H9 (cell line): ENCODE results near the gene RAB11B. TPM values are rescaled to one million over a fixed set of nuclear protein-coding genes. Genes with fewer than 3 reads are reported as not detected.

Experiments used
- DNase-seq: peaks from one replicate; pipeline ENCODE4 v3.0.0-alpha.2; 2017
- H2AFZ ChIP-seq: one replicate; pipeline ENCODE4 v1.6.1; 2013; ENCODE audit warnings: mild to moderate bottlenecking, low read length, control low read depth, moderate library complexity
- H2AK5ac ChIP-seq: 2 replicates; pipeline ENCODE4 v1.6.1; 2013; ENCODE audit warnings: low read length, control low read depth, mixed read lengths; ENCODE audit not compliant: insufficient read length
- H2BK120ac ChIP-seq: one replicate; pipeline ENCODE4 v1.6.1; 2013; ENCODE audit warnings: low read depth, mild to moderate bottlenecking, low read length, control low read depth, inconsistent platforms; ENCODE audit not compliant: poor library complexity, severe bottlenecking
- H2BK12ac ChIP-seq: 2 replicates; pipeline ENCODE4 v1.6.1; 2013; ENCODE audit warnings: low read length, control low read depth, mixed read lengths, low read depth; ENCODE audit not compliant: insufficient read length
- H2BK15ac ChIP-seq: 2 replicates; pipeline ENCODE4 v1.6.1; 2013; ENCODE audit warnings: low read depth, low read length, control low read depth
- H2BK20ac ChIP-seq: one replicate; pipeline ENCODE4 v1.6.1; 2013; ENCODE audit warnings: low read depth, mild to moderate bottlenecking, low read length, control low read depth, inconsistent platforms; ENCODE audit not compliant: poor library complexity, severe bottlenecking
- H2BK5ac ChIP-seq: 2 replicates; pipeline ENCODE4 v1.6.1; 2013; ENCODE audit warnings: low read length, control low read depth, mixed read lengths; ENCODE audit not compliant: insufficient read length
- H3K14ac ChIP-seq: 2 replicates; pipeline ENCODE4 v1.6.1; 2013; ENCODE audit warnings: low read length, control low read depth; ENCODE audit not compliant: insufficient read depth
- H3K18ac ChIP-seq: 2 replicates; pipeline ENCODE4 v1.6.1; 2013; ENCODE audit warnings: low read depth, mild to moderate bottlenecking, mixed read lengths, low read length, control low read depth; ENCODE audit not compliant: insufficient read length
- H3K23ac ChIP-seq: 2 replicates; pipeline ENCODE4 v1.6.1; 2013; ENCODE audit warnings: low read length, control low read depth, mixed read lengths, low read depth; ENCODE audit not compliant: insufficient read length
- H3K23me2 ChIP-seq: 2 replicates; pipeline ENCODE4 v1.6.1; 2013; ENCODE audit warnings: low read depth, mild to moderate bottlenecking, mixed read lengths, low read length, control low read depth; ENCODE audit not compliant: insufficient read length, poor library complexity, severe bottlenecking
- H3K27ac ChIP-seq: 2 replicates; pipeline ENCODE4 v1.5.1; 2013; ENCODE audit warnings: low read length, control low read depth, mixed read lengths, low read depth; ENCODE audit not compliant: insufficient read length
- H3K27me3 ChIP-seq: 2 replicates; pipeline ENCODE4 v1.6.1; 2013; ENCODE audit warnings: low read length, control low read depth, inconsistent platforms; ENCODE audit not compliant: insufficient read depth
- H3K4ac ChIP-seq: 2 replicates; pipeline ENCODE4 v1.6.1; 2013; ENCODE audit warnings: low read depth, mild to moderate bottlenecking, control low read depth, inconsistent platforms, low read length, moderate library complexity
- H3K4me1 ChIP-seq: 2 replicates; pipeline ENCODE4 v1.6.1; 2013; ENCODE audit warnings: low read length, control low read depth, inconsistent platforms; ENCODE audit not compliant: insufficient read depth
- H3K4me2 ChIP-seq: 2 replicates; pipeline ENCODE4 v1.6.1; 2013; ENCODE audit warnings: low read length, control low read depth, mixed read lengths; ENCODE audit not compliant: insufficient read length, insufficient read depth
- H3K56ac ChIP-seq: 2 replicates; pipeline ENCODE4 v1.6.1; 2013; ENCODE audit warnings: low read depth, mild to moderate bottlenecking, mixed read lengths, low read length, control low read depth; ENCODE audit not compliant: insufficient read length
- H3K79me1 ChIP-seq: 2 replicates; pipeline ENCODE4 v1.6.1; 2013; ENCODE audit warnings: low read depth, mild to moderate bottlenecking, moderate library complexity, low read length, control low read depth, inconsistent platforms; ENCODE audit not compliant: insufficient read depth, poor library complexity, severe bottlenecking
- H3K79me2 ChIP-seq: 2 replicates; pipeline ENCODE4 v1.6.1; 2013; ENCODE audit warnings: low read length, control low read depth, inconsistent platforms; ENCODE audit not compliant: insufficient read depth
- H3K9ac ChIP-seq: 2 replicates; pipeline ENCODE4 v1.6.1; 2013; ENCODE audit warnings: low read length, control low read depth, mixed read lengths; ENCODE audit not compliant: insufficient read length; ENCODE audit errors: extremely low read depth
- H3K9me3 ChIP-seq: one replicate; pipeline ENCODE4 v1.6.1; 2013; ENCODE audit warnings: low read depth, low read length, inconsistent platforms; ENCODE audit not compliant: control insufficient read depth
- H3T11ph ChIP-seq: one replicate; pipeline ENCODE4 v1.6.1; 2013; ENCODE audit warnings: mild to moderate bottlenecking, low read length, control low read depth, inconsistent platforms
- H4K20me1 ChIP-seq: one replicate; pipeline ENCODE4 v1.6.1; 2013; ENCODE audit not compliant: control insufficient read depth, insufficient read length, insufficient read depth
- H4K5ac ChIP-seq: 2 replicates; pipeline ENCODE4 v1.6.1; 2013; ENCODE audit warnings: low read depth, mild to moderate bottlenecking, mixed read lengths, low read length, control low read depth; ENCODE audit not compliant: insufficient read length
- H4K8ac ChIP-seq: replicated peaks from 2 replicates; pipeline ENCODE4 v1.6.1; 2013; ENCODE audit warnings: low read length, control low read depth, mixed read lengths, low read depth; ENCODE audit not compliant: insufficient read length
- H4K91ac ChIP-seq: 2 replicates; pipeline ENCODE4 v1.6.1; 2013; ENCODE audit warnings: low read depth, mild to moderate bottlenecking, moderate library complexity, mixed read lengths, low read length, control low read depth; ENCODE audit not compliant: insufficient read length
- H3K27ac Mint-ChIP-seq, 3 experiments: 2 replicates in 2 of 3; 3 replicates in 1 of 3; pipeline ENCODE4 v1.8.0; 2020 to 2021; ENCODE audit warnings: mixed read lengths in 3 of 3, mild to moderate bottlenecking in 1 of 3, moderate library complexity in 1 of 3
- H3K27me3 Mint-ChIP-seq: 2 replicates; pipeline ENCODE4 v1.8.0; 2021; ENCODE audit warnings: low read depth, mild to moderate bottlenecking, moderate library complexity, mixed read lengths
- H3K36me3 Mint-ChIP-seq, 3 experiments: 2 replicates in 2 of 3; 3 replicates in 1 of 3; pipeline ENCODE4 v1.8.0; 2020 to 2021; ENCODE audit warnings: low read depth in 3 of 3, mixed read lengths in 3 of 3; ENCODE audit not compliant: insufficient read depth in 1 of 3
- H3K4me1 Mint-ChIP-seq, 2 experiments: 2 replicates each; pipeline ENCODE4 v1.8.0; 2020; ENCODE audit warnings: mixed read lengths in 2 of 2
- H3K4me3 Mint-ChIP-seq, 2 experiments: 2 replicates in 1 of 2; 3 replicates in 1 of 2; pipeline ENCODE4 v1.8.0; 2020 to 2021; ENCODE audit warnings: mild to moderate bottlenecking in 2 of 2, mixed read lengths in 2 of 2, moderate library complexity in 1 of 2
- H3K9me3 Mint-ChIP-seq, 2 experiments: 2 replicates in 1 of 2; 3 replicates in 1 of 2; pipeline ENCODE4 v1.8.0; 2020; ENCODE audit warnings: mild to moderate bottlenecking in 2 of 2, mixed read lengths in 2 of 2, moderate library complexity in 1 of 2
- CTCF ChIP-seq: fragments of 200-600 bp; sonication (generic); conservative IDR thresholded peaks from 3 replicates; pipeline ENCODE4 v1.8.0; 2021; ENCODE audit warnings: antibody characterized with exemption, mild to moderate bottlenecking
- WGBS: extraction: QIAGEN DNeasy Blood & Tissue Kit; methylation state at CpG from one replicate; pipeline ENCODE4 v1.1.7; 2013; ENCODE audit warnings: missing lambda C conversion rate, low lambda C conversion rate, mixed read lengths; ENCODE audit not compliant: insufficient read length; ENCODE audit errors: extremely low coverage; 5-methylcytosine and 5-hydroxymethylcytosine counted together
- total RNA-seq: library from RNA; stranded (reverse); gene quantifications from 2 replicates; pipeline ENCODE4 v1.2.1, GENCODE V29; 2021

Gene RAB11B
- total RNA-seq, 1 experiment from 2014 or later: 106 TPM

- Histone ChIP-seq H3K9me3 (no peaks in the 10 kb centered on the region), H3K79me1 (no peaks in the 10 kb centered on the region), H2BK120ac (no peak overlapping the region), H2AFZ (no peak overlapping the region), H2BK12ac (no peak overlapping the region), H3K4ac (no peak overlapping the region), H2AK5ac (no peak overlapping the region), H4K8ac (no peak overlapping the region), H3K23me2 (no peaks in the 10 kb centered on the region), H3K18ac (no peak overlapping the region), H3K79me2 (peaks cover 14% of the 10 kb centered on the region; the same call in 1 of the 2 replicates), H3K4me1 (no peaks in the 10 kb centered on the region), H4K91ac (no peak overlapping the region), H3K27ac (no peak overlapping the region), H3K56ac (no peak overlapping the region), H2BK15ac (no peak overlapping the region), H2BK5ac (no peak overlapping the region), H3K23ac (no peak overlapping the region), H4K5ac (no peak overlapping the region), H3K4me2 (peak overlapping the region; percentile 60), H3K27me3 (no peaks in the 10 kb centered on the region), H2BK20ac (no peak overlapping the region), H4K20me1 (no peaks in the 10 kb centered on the region), H3T11ph (no peak overlapping the region), H3K14ac (no peak overlapping the region), H3K9ac (peak overlapping the region; percentile 30)
- Mint-ChIP-seq H3K9me3 (peaks cover 6% of the 10 kb centered on the region in 2 experiments; a peak in 4 of 5 replicates), H3K27me3 (no peaks in the 10 kb centered on the region), H3K4me1 (peaks cover 3 to 12% of the 10 kb centered on the region in 2 experiments; a peak in 3 of 4 replicates), H3K4me3 (peak overlapping the region; percentile 77 to 88), H3K36me3 (peaks cover 10 to 12% (median 11%) of the 10 kb centered on the region in 3 experiments; a peak in 6 of 7 replicates), H3K27ac (0 out of 7 replicates have a peak overlapping the region, but pooled peaks of 1 of the 3 experiments have one; percentile 40)
- no peak for TF ChIP-seq CTCF
- no CpG with 5 or more reads among the region's 23 CpGs for WGBS
- peak; percentile 29 for DNase-seq
Measured at GRCh38 chr19:8391198-8392016, 1.2 kb downstream of the RAB11B start.
